H1 (cell line): ENCODE measurements around the gene HAO2. TPM values are rescaled to one million over a fixed set of nuclear protein-coding genes. Genes with fewer than 3 reads are reported as not detected.

Experiments used
- CTCF ChIA-PET: fragments of 300-600 bp; sonication (Branson Sonifier 250); formaldehyde crosslinking; loops from one replicate; lab custom pipeline; 2021; ENCODE audit not compliant: partially characterized antibody; lab: Charles Lee
- POLR2A ChIA-PET: fragments of 300-600 bp; sonication (Branson Sonifier 250); formaldehyde crosslinking; loops from one replicate; lab custom pipeline; 2021; ENCODE audit warnings: inconsistent platforms; ENCODE audit not compliant: partially characterized antibody; lab: Charles Lee
- DNase-seq, 2 experiments: peaks; one replicate each; pipeline versions ENCODE4 v3.0.0 to v3.0.0-alpha.2; 2010 to 2022; ENCODE audit warnings: low spot score in 2 of 2, low read depth in 1 of 2, mixed read lengths in 1 of 2
- FAIRE-seq: peaks from 2 replicates; lab custom pipeline; 2011; peaks lifted over from hg19 to GRCh38; lab: Jason Lieb, UNC
- H2AFZ ChIP-seq: 2 replicates; pipeline ENCODE4 v1.8.1; 2012; ENCODE audit warnings: low read length, inconsistent platforms
- H2AK5ac ChIP-seq: 2 replicates; pipeline ENCODE4 v1.6.1; 2013; ENCODE audit warnings: low read depth, low read length
- H2BK120ac ChIP-seq: replicated peaks from 2 replicates; pipeline ENCODE3; 2013; ENCODE audit warnings: low read depth, low read length, inconsistent platforms
- H2BK12ac ChIP-seq: 2 replicates; pipeline ENCODE4 v1.6.1; 2013; ENCODE audit warnings: low read depth, low read length
- H2BK15ac ChIP-seq: 2 replicates; pipeline ENCODE4 v1.6.1; 2013; ENCODE audit warnings: low read length
- H2BK20ac ChIP-seq: 2 replicates; pipeline ENCODE4 v1.6.1; 2013; ENCODE audit warnings: low read length
- H2BK5ac ChIP-seq: 2 replicates; pipeline ENCODE4 v1.6.1; 2013; ENCODE audit warnings: low read depth, low read length
- H3K14ac ChIP-seq: 2 replicates; pipeline ENCODE4 v1.6.1; 2013; ENCODE audit warnings: inconsistent platforms; ENCODE audit not compliant: insufficient read length
- H3K18ac ChIP-seq: 2 replicates; pipeline ENCODE4 v1.6.1; 2013; ENCODE audit warnings: low read length; ENCODE audit errors: extremely low read depth
- H3K23ac ChIP-seq: 2 replicates; pipeline ENCODE4 v1.6.1; 2013; ENCODE audit warnings: inconsistent platforms; ENCODE audit not compliant: insufficient read length
- H3K23me2 ChIP-seq: 2 replicates; pipeline ENCODE4 v1.6.1; 2013; ENCODE audit warnings: low read depth, low read length
- H3K27ac ChIP-seq: 2 replicates; pipeline ENCODE4 v1.6.1; 2011; ENCODE audit warnings: low read depth, low read length, inconsistent platforms
- H3K27me3 ChIP-seq, 4 experiments: replicated peaks in 1 of 4; 1 replicate in 1 of 4; 2 replicates in 3 of 4; pipeline versions ENCODE4 v1.6.1 to v1.8.1; 2011 to 2013; ENCODE audit warnings: low read length in 3 of 4, mild to moderate bottlenecking in 3 of 4, inconsistent platforms in 2 of 4, mixed read lengths in 2 of 4, moderate library complexity in 1 of 4; ENCODE audit not compliant: control insufficient read depth in 3 of 4, insufficient read depth in 3 of 4; ENCODE audit errors: extremely low read depth in 1 of 4
- H3K36me3 ChIP-seq, 4 experiments: 2 replicates each; pipeline versions ENCODE4 v1.6.1 to v1.8.1; 2011 to 2013; ENCODE audit warnings: mild to moderate bottlenecking in 4 of 4, low read length in 3 of 4, moderate library complexity in 2 of 4, control low read depth in 1 of 4, inconsistent platforms in 1 of 4; ENCODE audit not compliant: insufficient read depth in 4 of 4, control insufficient read depth in 2 of 4
- H3K4ac ChIP-seq: replicated peaks from 2 replicates; pipeline ENCODE3; 2013; ENCODE audit warnings: low read length, low read depth, mixed read lengths, inconsistent platforms; ENCODE audit not compliant: insufficient read length
- H3K4me1 ChIP-seq, 4 experiments: replicated peaks in 1 of 4; 1 replicate in 1 of 4; 2 replicates in 3 of 4; pipeline versions ENCODE4 v1.6.1 to v1.8.1; 2011 to 2013; ENCODE audit warnings: low read length in 3 of 4, inconsistent platforms in 2 of 4, mixed read lengths in 1 of 4; ENCODE audit not compliant: insufficient read depth in 4 of 4, control insufficient read depth in 3 of 4
- H3K4me2 ChIP-seq, 2 experiments: 2 replicates each; pipeline versions ENCODE4 v1.6.1 to v1.8.1; 2011 to 2013; ENCODE audit warnings: low read depth in 2 of 2, low read length in 2 of 2, control low read depth in 1 of 2, inconsistent platforms in 1 of 2, mild to moderate bottlenecking in 1 of 2; ENCODE audit not compliant: insufficient read depth in 1 of 2
- H3K4me3 ChIP-seq, 4 experiments: fragments of 200-600, 300-600 bp in 1 of 4; sonication (generic), shearing (Covaris generic), sonication (Bioruptor Twin) in 1 of 4; 2 replicates each; pipeline versions ENCODE4 v1.5.1 to v1.8.1; 2011 to 2016; ENCODE audit warnings: low read length in 4 of 4, low read depth in 3 of 4, control low read depth in 2 of 4, inconsistent platforms in 2 of 4, mild to moderate bottlenecking in 2 of 4, mixed read lengths in 1 of 4, moderate library complexity in 1 of 4; ENCODE audit not compliant: insufficient read depth in 2 of 4; ENCODE audit errors: extremely low read depth in 1 of 4
- H3K56ac ChIP-seq: replicated peaks from 2 replicates; pipeline ENCODE3; 2013; ENCODE audit warnings: low read depth, mild to moderate bottlenecking, mixed read lengths, low read length, inconsistent platforms; ENCODE audit not compliant: insufficient read length
- H3K79me1 ChIP-seq: 2 replicates; pipeline ENCODE4 v1.6.1; 2013; ENCODE audit warnings: low read depth, low read length, control low read depth
- H3K79me2 ChIP-seq, 2 experiments: 2 replicates each; pipeline versions ENCODE4 v1.6.1 to v1.8.1; 2012 to 2013; ENCODE audit warnings: low read length in 2 of 2, mild to moderate bottlenecking in 2 of 2, inconsistent platforms in 1 of 2; ENCODE audit not compliant: insufficient read depth in 2 of 2, control insufficient read depth in 1 of 2
- H3K9ac ChIP-seq, 4 experiments: replicated peaks in 1 of 4; 1 replicate in 1 of 4; 2 replicates in 3 of 4; pipeline versions ENCODE4 v1.6.1 to v1.8.1; 2011 to 2013; ENCODE audit warnings: low read depth in 3 of 4, low read length in 3 of 4, control low read depth in 2 of 4, mild to moderate bottlenecking in 2 of 4, moderate library complexity in 2 of 4, inconsistent platforms in 1 of 4; ENCODE audit errors: extremely low read depth in 1 of 4
- H3K9me3 ChIP-seq, 2 experiments: 2 replicates each; pipeline versions ENCODE4 v1.6.1 to v1.8.1; 2012 to 2013; ENCODE audit warnings: mild to moderate bottlenecking in 2 of 2, moderate library complexity in 2 of 2, control low read depth in 1 of 2, inconsistent platforms in 1 of 2, low read depth in 1 of 2, low read length in 1 of 2, mixed read lengths in 1 of 2; ENCODE audit not compliant: insufficient read depth in 2 of 2
- H4K20me1 ChIP-seq, 2 experiments: replicated peaks in 1 of 2; 2 replicates each; pipeline versions ENCODE3 to v1.8.1; 2011 to 2013; ENCODE audit warnings: inconsistent platforms in 2 of 2, low read length in 2 of 2, mild to moderate bottlenecking in 1 of 2; ENCODE audit not compliant: insufficient read depth in 2 of 2, control insufficient read depth in 1 of 2
- H4K5ac ChIP-seq: 2 replicates; pipeline ENCODE4 v1.6.1; 2013; ENCODE audit warnings: low read length, low read depth, mixed read lengths, inconsistent platforms; ENCODE audit not compliant: insufficient read length
- H4K8ac ChIP-seq: 2 replicates; pipeline ENCODE4 v1.8.0; 2013; ENCODE audit warnings: mild to moderate bottlenecking, moderate library complexity, low read length, inconsistent platforms; ENCODE audit not compliant: insufficient read depth; ENCODE audit errors: extremely low read depth
- H4K91ac ChIP-seq: replicated peaks from 2 replicates; pipeline ENCODE3; 2013; ENCODE audit warnings: low read length, mixed read lengths, inconsistent platforms; ENCODE audit not compliant: insufficient read length
- ASH2L ChIP-seq: fragments of 200-600, 300-600 bp; sonication (generic); IDR thresholded peaks from one replicate; pipeline ENCODE4 v1.7.1; 2017; ENCODE audit warnings: low read length
- CBX5 ChIP-seq: fragments of 300-800, 300-1000 bp; sonication (generic); IDR thresholded peaks from 2 replicates; pipeline ENCODE4 v1.7.1; 2016; ENCODE audit warnings: antibody characterized with exemption, low read length, low read depth
- CEBPB ChIP-seq: IDR thresholded peaks from 2 replicates; pipeline ENCODE4 v1.6.1; 2012; ENCODE audit warnings: low read depth, low read length
- CTBP2 ChIP-seq: IDR thresholded peaks from 2 replicates; pipeline ENCODE4 v1.7.0; 2011; ENCODE audit warnings: borderline replicate concordance, mild to moderate bottlenecking, moderate library complexity, mixed read lengths, low read length; ENCODE audit not compliant: insufficient read depth, insufficient read length
- FOSL1 ChIP-seq: IDR thresholded peaks from 2 replicates; pipeline ENCODE4 v1.6.1; 2011; ENCODE audit warnings: mild to moderate bottlenecking, low read depth, low read length, moderate library complexity; ENCODE audit not compliant: insufficient read depth
- GABPA ChIP-seq: IDR thresholded peaks from 2 replicates; pipeline ENCODE4 v1.6.1; 2011; ENCODE audit warnings: mild to moderate bottlenecking, low read length, moderate library complexity, borderline replicate concordance; ENCODE audit not compliant: insufficient read depth
- SAP30 ChIP-seq: fragments of 300-600 bp; sonication (generic); IDR thresholded peaks from 2 replicates; pipeline ENCODE4 v1.7.1; 2012; ENCODE audit warnings: low read length, moderate library complexity, mild to moderate bottlenecking, inconsistent platforms; ENCODE audit not compliant: insufficient read depth, insufficient replicate concordance
- SIN3A ChIP-seq, 2 experiments: IDR thresholded peaks in 1 of 2; conservative IDR thresholded peaks in 1 of 2; 2 replicates each; pipeline ENCODE4 v1.6.1; 2011 to 2012; ENCODE audit warnings: low read length in 2 of 2, improper control_type of control experiment in 1 of 2, low read depth in 1 of 2, mild to moderate bottlenecking in 1 of 2
- SP4 ChIP-seq: IDR thresholded peaks from 2 replicates; pipeline ENCODE4 v1.6.1; 2012; ENCODE audit warnings: low read length, inconsistent platforms
- WGBS, 2 experiments: shearing (Covaris generic) in 1 of 2; methylation state at CpG; one replicate each; pipeline versions ENCODE4 v1.1.6 to v1.1.7; 2013 to 2015; ENCODE audit warnings: low lambda C conversion rate in 2 of 2, mixed read lengths in 2 of 2, inconsistent platforms in 1 of 2, low coverage in 1 of 2, missing lambda C conversion rate in 1 of 2; ENCODE audit not compliant: insufficient replicate concordance in 2 of 2, insufficient coverage in 1 of 2, insufficient read length in 1 of 2; ENCODE audit errors: extremely low coverage in 1 of 2, missing lambda C conversion rate in 1 of 2; 5-methylcytosine and 5-hydroxymethylcytosine counted together
- polyA plus RNA-seq, 7 experiments: library from polyadenylated mRNA; depleted of rRNA in 3 of 7; stranded (reverse) in 5 of 7; unstranded in 2 of 7; fragments of >200 nt in 5 of 7; fragments of 200-250 nt in 2 of 7; gene quantifications; 1 replicate in 5 of 7; 2 replicates in 1 of 7; 4 replicates in 1 of 7; pipeline versions ENCODE4 v1.2.1 to v1.2.3, GENCODE V29; 2011 to 2013; ENCODE audit warnings: missing spikeins in 2 of 7, mixed read lengths in 2 of 7
- total RNA-seq: library from RNA; stranded (reverse); fragmentation: NEBNext Ultra II Directional; extraction: Animal tissue kit (Norgen Biotek cat#: 25700); gene quantifications from 2 replicates; pipeline ENCODE4 v1.2.1, GENCODE V29; 2021
- TF ChIP-seq, protein P1 (sequence below): IDR thresholded peaks from 2 replicates; pipeline ENCODE4 v1.6.1; 2012; ENCODE audit warnings: low read length, inconsistent platforms
- TF ChIP-seq, protein P2 (sequence below): IDR thresholded peaks from 2 replicates; pipeline ENCODE4 v1.6.1; 2012; ENCODE audit warnings: inconsistent platforms

HAO2 gene
- total and polyA plus RNA-seq, 2 of the 8 experiments (the other 6 are each of a cell fraction or from before 2014, with no cell fraction given): not detected

DNA sequence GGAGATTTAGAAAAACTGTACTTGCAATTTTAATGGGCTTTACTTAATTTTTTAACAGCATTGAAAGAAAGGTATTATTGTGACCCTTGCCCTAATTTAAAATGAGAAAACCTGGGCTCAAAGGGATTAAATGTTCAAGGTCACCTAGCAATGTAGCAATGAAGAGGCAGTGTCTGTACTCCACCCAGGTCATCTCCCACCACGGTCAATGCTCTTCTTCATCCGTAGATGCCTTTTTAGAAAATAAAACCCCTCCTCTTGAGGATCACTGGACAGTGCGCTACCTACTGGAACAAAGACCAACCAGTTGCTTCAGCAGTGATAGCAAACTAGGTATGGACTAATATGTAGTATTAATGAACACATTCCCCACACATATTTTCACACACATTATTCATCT is 29.8 kb upstream of the HAO2 start:
- no peak overlapping the region for H3K56ac ChIP-seq
- H3K79me1 ChIP-seq: no peaks in the 10 kb centered on the region
- H3K4ac ChIP-seq: no peak overlapping the region
- DNase-seq: no peak
- H3K27ac ChIP-seq: no peak overlapping the region
- H2BK15ac ChIP-seq: no peak overlapping the region
- no peaks in the 10 kb centered on the region for H3K23me2 ChIP-seq
- H3K36me3 ChIP-seq: no peaks in the 10 kb centered on the region
- H4K91ac ChIP-seq: no peak overlapping the region
- H2BK5ac ChIP-seq: no peak overlapping the region
- no peak overlapping the region for H3K14ac ChIP-seq
- FAIRE-seq: no peak
- H4K5ac ChIP-seq: no peak overlapping the region
- POLR2A ChIA-PET: interaction anchor here (1.8 kb wide), 1 partner anchor 10 kb away, joined by 4 read pairs; no protein-coding TSS in a partner anchor
- no peak overlapping the region for H2BK20ac ChIP-seq
- no peak overlapping the region for H2AFZ ChIP-seq
- no peak overlapping the region for H4K8ac ChIP-seq
- no peak overlapping the region for H3K23ac ChIP-seq
- H3K18ac ChIP-seq: no peak overlapping the region
- no peaks in the 10 kb centered on the region for H3K79me2 ChIP-seq
- peaks cover 0 to 16% (median 7%) of the 10 kb centered on the region in 4 experiments; a peak in 5 of 7 replicates for H3K4me1 ChIP-seq
- no peak overlapping the region for H3K9ac ChIP-seq
- 84% methylated on average over 3 of the region's 3 CpGs; no CpG with 5 or more reads in 1 of the 2 experiments for WGBS, 2 experiments
- no peak overlapping the region for H3K4me2 ChIP-seq
- H3K4me3 ChIP-seq: no peak overlapping the region
- H2BK12ac ChIP-seq: 0 out of 2 replicates have a peak overlapping the region, but pooled peaks have one; percentile 98
- H2AK5ac ChIP-seq: no peak overlapping the region
- no peak overlapping the region for H2BK120ac ChIP-seq
- no peaks in the 10 kb centered on the region for H4K20me1 ChIP-seq
- H3K27me3 ChIP-seq: no peaks in the 10 kb centered on the region; a peak in 2 of 7 replicates
- peaks cover 0 to 3% of the 10 kb centered on the region in 2 experiments; a peak in 2 of 4 replicates for H3K9me3 ChIP-seq
- CTCF ChIA-PET: interaction anchor here (0.8 to 2.9 kb wide), 6 partner anchors 10 to 28 kb away, joined by 3 to 8 read pairs (median 3); no protein-coding TSS in a partner anchor
- TF ChIP-seq FOSL1 (no peak), SP4 (no peak), CTBP2 (no peak), GABPA (no peak), CEBPB (no peak), CBX5 (no peak), ASH2L (no peak), SIN3A (conservative IDR thresholded peaks at IDR 0.05 in 1 of 2, IDR thresholded peaks at IDR 0.05 in 1 of 2; ENCODE audit: low read depth in 1 of 2, low read length in 2 of 2) (no peak), SAP30 (no peak)
- TF ChIP-seq, protein P1, sequence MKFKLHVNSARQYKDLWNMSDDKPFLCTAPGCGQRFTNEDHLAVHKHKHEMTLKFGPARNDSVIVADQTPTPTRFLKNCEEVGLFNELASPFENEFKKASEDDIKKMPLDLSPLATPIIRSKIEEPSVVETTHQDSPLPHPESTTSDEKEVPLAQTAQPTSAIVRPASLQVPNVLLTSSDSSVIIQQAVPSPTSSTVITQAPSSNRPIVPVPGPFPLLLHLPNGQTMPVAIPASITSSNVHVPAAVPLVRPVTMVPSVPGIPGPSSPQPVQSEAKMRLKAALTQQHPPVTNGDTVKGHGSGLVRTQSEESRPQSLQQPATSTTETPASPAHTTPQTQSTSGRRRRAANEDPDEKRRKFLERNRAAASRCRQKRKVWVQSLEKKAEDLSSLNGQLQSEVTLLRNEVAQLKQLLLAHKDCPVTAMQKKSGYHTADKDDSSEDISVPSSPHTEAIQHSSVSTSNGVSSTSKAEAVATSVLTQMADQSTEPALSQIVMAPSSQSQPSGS: no peak
- TF ChIP-seq, protein P2, sequence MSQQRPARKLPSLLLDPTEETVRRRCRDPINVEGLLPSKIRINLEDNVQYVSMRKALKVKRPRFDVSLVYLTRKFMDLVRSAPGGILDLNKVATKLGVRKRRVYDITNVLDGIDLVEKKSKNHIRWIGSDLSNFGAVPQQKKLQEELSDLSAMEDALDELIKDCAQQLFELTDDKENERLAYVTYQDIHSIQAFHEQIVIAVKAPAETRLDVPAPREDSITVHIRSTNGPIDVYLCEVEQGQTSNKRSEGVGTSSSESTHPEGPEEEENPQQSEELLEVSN: no peak
